ENCODE results near the gene UNC93A.

The UNC93A gene

DNA sequence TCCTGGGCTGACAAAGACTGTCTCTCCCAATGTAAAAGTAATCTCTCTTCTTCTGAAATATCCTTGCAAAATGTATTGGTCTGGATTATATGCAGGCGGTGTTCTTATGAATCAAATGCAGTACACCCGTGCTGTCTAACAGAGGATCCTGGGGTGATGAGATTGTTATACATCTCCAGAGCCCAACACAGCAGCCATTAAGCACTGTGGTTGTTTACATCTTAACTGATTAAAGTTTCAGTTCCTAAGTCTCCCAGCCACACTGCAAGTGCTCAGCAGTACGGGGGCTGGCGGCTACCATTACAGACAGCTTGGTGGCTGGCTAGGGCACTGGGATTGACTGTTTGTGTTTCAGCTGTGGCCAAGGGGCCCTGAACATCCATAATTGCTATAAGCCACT lies 7.0 kb downstream of the UNC93A start:
- no peaks in the 10 kb centered on the region for H3K27me3 ChIP-seq (ENCODE audit: control insufficient read depth, insufficient read depth, low read length)

DNA sequence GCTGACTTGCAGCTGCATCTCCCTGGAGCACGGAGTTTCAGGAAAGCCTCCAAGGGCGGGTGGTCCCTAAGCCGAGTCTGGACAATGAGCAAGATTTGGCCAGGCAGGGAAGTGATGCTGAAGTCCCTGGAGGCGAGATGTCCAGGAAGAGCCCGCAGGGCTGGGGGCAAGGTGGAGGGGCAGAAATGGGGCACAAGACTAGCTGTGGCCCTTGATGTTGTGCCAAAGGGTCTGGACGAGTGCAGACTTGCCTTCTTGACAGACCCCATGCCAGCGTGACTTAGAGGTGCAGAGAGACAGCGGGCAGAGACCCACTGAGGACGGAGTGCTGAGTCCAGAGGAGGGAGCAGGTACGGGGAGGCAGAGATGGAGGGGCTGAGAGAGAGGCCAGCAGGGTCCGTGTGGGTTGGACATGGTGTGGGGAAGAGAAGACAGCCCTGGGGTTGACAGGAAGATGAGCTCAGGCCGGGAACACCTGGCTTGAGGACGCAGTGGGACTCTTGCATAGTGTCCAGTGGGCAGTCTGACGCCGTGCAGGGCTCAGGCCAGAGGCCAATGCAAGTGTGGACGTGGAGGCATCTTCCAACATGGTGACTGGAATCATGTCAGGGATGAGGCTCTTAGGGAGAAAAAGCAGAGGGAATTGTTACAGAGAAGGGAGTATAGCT lies 8.7 kb downstream of the UNC93A start:
- Histone ChIP-seq H3K4me3 (ENCODE audit: low read depth, low read length) (no peak overlapping the region), H3K27me3 (ENCODE audit: control insufficient read depth, insufficient read depth, low read length) (no peaks in the 10 kb centered on the region), H3K4me1 (ENCODE audit: control insufficient read depth, insufficient read depth, low read length) (peaks cover 2% of the 10 kb centered on the region), H3K9ac (ENCODE audit: low read depth, low read length) (no peak overlapping the region), H3K9me3 (ENCODE audit: control insufficient read depth, insufficient read depth, low read length) (no peaks in the 10 kb centered on the region), H3K36me3 (ENCODE audit: control insufficient read depth, insufficient read depth, low read length) (no peaks in the 10 kb centered on the region)

More for the DNA sequence above, 7.0 kb downstream of the UNC93A start:
- Histone ChIP-seq H3K9ac (ENCODE audit: low read depth, low read length) (no peak overlapping the region), H3K4me1 (ENCODE audit: control insufficient read depth, insufficient read depth, low read length) (peaks cover 2% of the 10 kb centered on the region), H3K4me3 (ENCODE audit: low read depth, low read length) (no peak overlapping the region), H3K36me3 (ENCODE audit: control insufficient read depth, insufficient read depth, low read length) (no peaks in the 10 kb centered on the region), H3K9me3 (ENCODE audit: control insufficient read depth, insufficient read depth, low read length) (no peaks in the 10 kb centered on the region)

DNA sequence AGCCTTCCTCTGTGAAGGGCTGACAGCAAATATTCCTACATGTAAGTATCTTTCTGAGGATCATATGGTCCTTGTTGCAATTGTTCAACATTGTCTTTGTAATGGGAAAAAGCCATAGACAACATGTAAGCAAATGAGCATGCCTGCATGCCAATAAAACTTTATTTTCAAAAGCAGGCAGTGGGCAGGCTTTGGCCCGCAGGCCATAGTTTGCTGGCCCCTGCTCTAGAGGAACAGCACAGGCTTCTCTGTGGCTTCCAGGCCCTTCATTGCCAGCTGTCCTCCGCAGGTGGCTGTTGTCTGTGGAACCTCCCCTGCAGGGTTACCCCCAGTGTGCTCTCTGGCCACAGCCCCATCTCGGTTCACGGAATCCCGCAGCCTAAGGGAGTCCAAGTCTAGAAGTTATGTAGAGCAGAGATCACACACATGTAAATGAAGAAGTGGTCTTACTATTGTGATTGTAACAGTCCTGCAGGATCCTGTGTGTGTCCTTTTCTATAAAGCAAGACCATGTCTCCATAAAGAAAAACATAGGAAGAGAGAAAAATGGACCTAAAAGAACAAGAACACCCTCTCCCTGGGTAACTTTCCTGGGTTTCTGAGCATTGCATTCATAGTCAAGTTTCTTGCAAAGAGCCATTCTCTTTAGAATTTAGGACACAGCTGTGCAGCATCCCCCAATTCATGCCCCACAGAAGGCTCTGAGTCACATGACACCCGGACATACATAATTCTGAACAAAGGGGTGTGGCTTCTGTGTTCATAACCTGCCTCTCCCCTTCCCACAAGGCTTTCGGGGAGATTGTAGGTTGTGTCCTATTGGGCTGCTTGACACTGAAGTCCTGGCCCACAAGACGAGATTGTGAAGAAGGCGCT lies 10.0 kb downstream of the UNC93A start:
- Histone ChIP-seq H3K4me1 (ENCODE audit: control insufficient read depth, insufficient read depth, low read length) (peaks cover 2% of the 10 kb centered on the region), H3K4me3 (ENCODE audit: low read depth, low read length) (no peak overlapping the region)

DNA sequence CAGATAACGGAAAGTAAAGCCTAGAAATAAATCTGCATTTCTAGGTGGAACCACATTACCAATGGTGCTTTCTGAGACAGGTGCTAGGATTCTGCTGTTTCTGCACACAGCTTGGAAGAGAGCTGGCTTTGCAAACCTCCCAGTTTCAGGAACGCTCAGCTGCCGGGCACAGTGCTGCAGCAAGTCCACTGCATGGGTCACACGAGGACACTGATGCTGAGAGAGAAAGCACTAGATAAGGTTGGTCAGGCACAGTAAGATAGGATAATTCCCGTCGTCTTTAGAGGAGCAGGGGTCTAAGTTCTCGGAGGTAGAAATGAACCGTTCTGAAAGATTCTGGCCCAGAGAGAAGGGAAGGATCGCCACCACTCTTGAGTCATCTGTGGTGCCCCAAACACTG lies 11.0 kb downstream of the UNC93A start:
- no peaks in the 10 kb centered on the region for H3K27me3 ChIP-seq (ENCODE audit: control insufficient read depth, insufficient read depth, low read length)
- H3K4me1 ChIP-seq (ENCODE audit: control insufficient read depth, insufficient read depth, low read length): peaks cover 2% of the 10 kb centered on the region
- no peak overlapping the region for H3K4me3 ChIP-seq (ENCODE audit: low read depth, low read length)
- H3K36me3 ChIP-seq (ENCODE audit: control insufficient read depth, insufficient read depth, low read length): no peaks in the 10 kb centered on the region
- H3K9ac ChIP-seq (ENCODE audit: low read depth, low read length): no peak overlapping the region
- no peaks in the 10 kb centered on the region for H3K9me3 ChIP-seq (ENCODE audit: control insufficient read depth, insufficient read depth, low read length)

More for the DNA sequence above, 10.0 kb downstream of the UNC93A start:
- H3K9ac ChIP-seq (ENCODE audit: low read depth, low read length): no peak overlapping the region
- no peaks in the 10 kb centered on the region for H3K27me3 ChIP-seq (ENCODE audit: control insufficient read depth, insufficient read depth, low read length)
- no peaks in the 10 kb centered on the region for H3K9me3 ChIP-seq (ENCODE audit: control insufficient read depth, insufficient read depth, low read length)
- H3K36me3 ChIP-seq (ENCODE audit: control insufficient read depth, insufficient read depth, low read length): no peaks in the 10 kb centered on the region

DNA sequence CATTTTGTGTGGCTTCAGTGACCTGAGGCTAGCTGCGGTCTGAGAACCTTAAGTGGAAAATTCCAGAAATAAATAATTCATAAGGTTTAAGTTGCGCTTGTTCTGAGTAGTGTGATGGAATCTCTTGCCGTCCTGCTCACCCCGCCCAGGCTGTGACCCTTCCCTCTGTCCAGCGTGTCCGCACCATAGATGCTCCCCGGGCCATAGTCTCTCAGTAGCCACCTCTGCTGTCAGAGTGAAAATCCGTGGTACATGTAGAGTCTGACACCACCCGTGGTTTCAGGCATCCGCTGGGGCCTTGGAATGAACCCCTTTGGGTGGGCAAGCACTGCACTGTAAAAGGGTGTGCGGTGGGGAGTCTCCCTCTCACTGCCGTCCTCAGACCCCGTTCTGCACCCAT lies 11.7 kb downstream of the UNC93A start:
- H3K4me3 ChIP-seq (ENCODE audit: low read depth, low read length): no peak overlapping the region
- no peaks in the 10 kb centered on the region for H3K36me3 ChIP-seq (ENCODE audit: control insufficient read depth, insufficient read depth, low read length)
- H3K4me1 ChIP-seq (ENCODE audit: control insufficient read depth, insufficient read depth, low read length): peaks cover 2% of the 10 kb centered on the region
- no peaks in the 10 kb centered on the region for H3K27me3 ChIP-seq (ENCODE audit: control insufficient read depth, insufficient read depth, low read length)
- no peaks in the 10 kb centered on the region for H3K9me3 ChIP-seq (ENCODE audit: control insufficient read depth, insufficient read depth, low read length)
- no peak overlapping the region for H3K9ac ChIP-seq (ENCODE audit: low read depth, low read length)

DNA sequence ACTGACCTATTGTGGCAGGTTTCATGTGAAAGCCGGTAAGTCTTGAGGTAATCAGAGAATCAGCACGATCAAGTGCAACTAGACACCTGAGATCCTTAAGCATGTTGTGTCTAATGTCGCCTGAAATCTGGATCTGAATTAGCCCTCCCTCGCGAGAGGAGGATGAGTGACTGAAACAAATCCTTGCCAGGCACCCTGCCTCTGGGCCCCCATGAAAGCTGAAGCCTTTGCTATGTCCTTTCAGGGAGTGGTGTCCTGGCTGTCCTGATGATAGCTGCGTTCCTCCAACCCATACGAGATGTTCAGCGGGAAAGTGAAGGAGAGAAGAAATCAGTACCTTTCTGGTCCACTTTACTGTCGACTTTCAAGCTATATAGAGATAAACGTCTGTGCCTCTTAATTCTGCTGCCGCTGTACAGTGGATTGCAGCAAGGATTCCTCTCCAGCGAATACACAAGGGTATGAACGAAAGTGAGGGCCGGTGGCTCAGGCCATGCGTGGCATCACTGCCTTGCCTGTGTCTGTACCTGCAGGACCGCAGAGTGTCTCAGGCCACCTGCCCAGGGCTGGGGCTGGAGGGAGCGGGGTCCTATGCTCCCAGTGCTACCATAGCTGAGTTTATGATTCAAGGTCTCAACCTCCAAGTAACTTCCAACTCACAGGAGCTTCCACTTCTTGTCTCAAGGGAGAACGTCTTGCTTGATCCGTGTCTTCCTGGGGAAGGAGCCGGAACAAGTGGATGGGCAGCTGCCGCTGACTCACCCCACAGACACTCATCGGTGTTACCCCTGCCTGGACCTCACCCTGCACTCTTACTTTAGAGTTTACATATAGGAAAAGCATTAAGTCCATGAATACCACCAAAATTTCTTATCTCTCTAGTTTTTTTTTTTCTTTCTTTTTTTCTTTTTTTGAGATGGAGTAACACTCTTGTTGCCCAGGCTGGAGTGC lies 12.8 kb downstream of the UNC93A start:
- Histone ChIP-seq H3K9me3 (ENCODE audit: control insufficient read depth, insufficient read depth, low read length) (no peaks in the 10 kb centered on the region), H3K4me1 (ENCODE audit: control insufficient read depth, insufficient read depth, low read length) (peaks cover 2% of the 10 kb centered on the region)

DNA sequence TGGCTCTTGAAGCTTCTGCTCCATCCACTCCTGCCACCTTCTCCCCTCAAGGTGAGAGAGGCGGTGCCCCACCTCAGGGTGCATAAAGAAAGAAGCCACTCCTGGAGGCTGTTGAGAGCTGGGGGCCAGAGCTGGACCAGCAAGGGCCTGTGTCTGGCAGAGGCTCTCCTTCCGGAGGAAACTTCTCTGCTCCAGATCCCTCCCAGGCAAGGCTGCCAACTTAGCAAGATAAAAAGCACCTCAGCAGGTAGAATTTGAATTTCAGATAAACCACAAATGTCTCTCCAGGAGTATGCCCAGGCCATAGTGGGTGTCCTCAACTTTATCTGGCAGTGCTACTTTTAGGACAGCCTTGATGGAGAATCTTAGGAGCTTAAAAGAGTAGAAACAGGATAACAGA lies 13.8 kb downstream of the UNC93A start:
- H3K4me1 ChIP-seq (ENCODE audit: control insufficient read depth, insufficient read depth, low read length): peaks cover 2% of the 10 kb centered on the region
- no peak overlapping the region for H3K9ac ChIP-seq (ENCODE audit: low read depth, low read length)
- no peak overlapping the region for H3K4me3 ChIP-seq (ENCODE audit: low read depth, low read length)
- no peaks in the 10 kb centered on the region for H3K27me3 ChIP-seq (ENCODE audit: control insufficient read depth, insufficient read depth, low read length)
- H3K9me3 ChIP-seq (ENCODE audit: control insufficient read depth, insufficient read depth, low read length): no peaks in the 10 kb centered on the region
- no peaks in the 10 kb centered on the region for H3K36me3 ChIP-seq (ENCODE audit: control insufficient read depth, insufficient read depth, low read length)

More for the DNA sequence above, 12.8 kb downstream of the UNC93A start:
- no peaks in the 10 kb centered on the region for H3K27me3 ChIP-seq (ENCODE audit: control insufficient read depth, insufficient read depth, low read length)
- H3K4me3 ChIP-seq (ENCODE audit: low read depth, low read length): no peak overlapping the region
- no peak overlapping the region for H3K9ac ChIP-seq (ENCODE audit: low read depth, low read length)
- no peaks in the 10 kb centered on the region for H3K36me3 ChIP-seq (ENCODE audit: control insufficient read depth, insufficient read depth, low read length)

DNA sequence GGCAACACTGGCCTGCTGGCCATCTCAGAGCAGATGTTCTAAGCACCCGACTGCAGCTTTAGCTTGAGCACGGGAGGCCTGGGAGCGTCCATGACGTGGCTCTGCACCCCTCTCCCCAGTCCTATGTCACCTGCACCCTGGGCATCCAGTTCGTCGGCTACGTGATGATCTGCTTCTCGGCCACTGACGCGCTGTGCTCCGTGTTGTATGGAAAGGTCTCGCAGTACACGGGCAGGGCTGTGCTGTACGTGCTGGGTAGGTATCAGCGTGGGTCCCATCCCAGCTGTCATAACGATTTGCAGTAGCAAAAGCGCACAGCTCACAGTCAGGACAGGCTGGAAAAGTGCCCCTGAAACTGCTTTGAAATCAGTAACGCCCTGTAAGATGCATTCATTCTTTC lies 14.7 kb downstream of the UNC93A start:
- H3K4me3 ChIP-seq (ENCODE audit: low read depth, low read length): no peak overlapping the region
- H3K9ac ChIP-seq (ENCODE audit: low read depth, low read length): no peak overlapping the region
- H3K9me3 ChIP-seq (ENCODE audit: control insufficient read depth, insufficient read depth, low read length): no peaks in the 10 kb centered on the region
- H3K4me1 ChIP-seq (ENCODE audit: control insufficient read depth, insufficient read depth, low read length): peaks cover 2% of the 10 kb centered on the region
- no peaks in the 10 kb centered on the region for H3K36me3 ChIP-seq (ENCODE audit: control insufficient read depth, insufficient read depth, low read length)
- H3K27me3 ChIP-seq (ENCODE audit: control insufficient read depth, insufficient read depth, low read length): no peaks in the 10 kb centered on the region

DNA sequence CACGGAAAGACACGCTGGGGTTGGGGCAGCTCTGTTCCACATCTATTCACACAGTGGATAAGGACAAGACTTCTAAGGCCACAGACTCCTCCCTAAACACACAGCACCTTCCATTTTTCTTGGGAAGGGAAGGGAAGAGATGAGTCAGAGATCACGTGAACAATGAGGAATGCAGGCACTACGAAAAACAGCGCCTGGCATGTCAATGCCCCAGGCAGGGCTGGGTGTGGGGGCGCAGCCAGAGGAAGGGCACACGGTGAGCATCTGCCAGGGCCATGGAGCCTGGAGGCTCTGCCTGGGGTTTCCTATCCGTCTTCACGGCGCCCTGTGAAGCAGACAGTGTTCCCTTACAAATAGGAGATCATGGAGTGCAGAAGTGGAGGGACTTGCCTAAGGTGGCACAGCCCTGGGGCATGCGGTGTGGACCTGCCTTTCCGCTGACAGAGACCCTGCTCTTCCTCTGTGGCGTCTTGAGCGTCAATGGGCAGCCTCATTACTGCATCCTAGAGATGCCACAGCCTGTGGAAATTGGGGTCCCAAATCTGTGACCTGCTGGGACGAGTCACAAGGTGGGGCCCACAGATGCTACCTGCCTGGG lies 15.4 kb downstream of the UNC93A start:
- Histone ChIP-seq H3K36me3 (ENCODE audit: control insufficient read depth, insufficient read depth, low read length) (no peaks in the 10 kb centered on the region), H3K9ac (ENCODE audit: low read depth, low read length) (no peak overlapping the region), H3K4me3 (ENCODE audit: low read depth, low read length) (no peak overlapping the region), H3K4me1 (ENCODE audit: control insufficient read depth, insufficient read depth, low read length) (no peaks in the 10 kb centered on the region), H3K27me3 (ENCODE audit: control insufficient read depth, insufficient read depth, low read length) (no peaks in the 10 kb centered on the region), H3K9me3 (ENCODE audit: control insufficient read depth, insufficient read depth, low read length) (no peaks in the 10 kb centered on the region)

DNA sequence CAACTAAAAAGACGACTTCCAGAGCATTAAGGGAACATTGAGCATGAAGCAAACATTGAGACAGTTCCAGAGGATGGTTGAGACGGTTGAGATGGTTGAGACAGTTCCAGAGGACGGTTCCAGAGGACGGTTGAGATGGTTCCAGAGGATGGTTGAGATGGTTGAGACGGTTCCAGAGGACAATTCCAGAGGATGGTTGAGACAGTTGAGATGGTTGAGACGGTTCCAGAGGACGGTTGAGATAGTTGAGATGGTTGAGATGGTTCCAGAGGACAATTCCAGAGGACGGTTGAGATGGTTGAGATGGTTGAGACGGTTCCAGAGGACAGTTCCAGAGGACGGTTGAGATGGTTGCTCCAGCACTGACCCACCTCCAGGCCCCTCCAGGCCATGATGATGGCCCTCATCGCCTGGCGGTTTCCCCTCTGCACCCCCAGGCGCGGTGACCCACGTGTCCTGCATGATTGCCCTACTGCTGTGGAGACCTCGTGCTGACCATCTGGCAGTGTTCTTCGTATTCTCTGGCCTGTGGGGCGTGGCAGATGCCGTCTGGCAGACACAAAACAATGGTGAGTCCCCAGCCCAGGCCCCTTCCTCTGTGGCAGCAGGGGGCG lies 16.3 kb downstream of the UNC93A start:
- no peaks in the 10 kb centered on the region for H3K9me3 ChIP-seq (ENCODE audit: control insufficient read depth, insufficient read depth, low read length)
- H3K27me3 ChIP-seq (ENCODE audit: control insufficient read depth, insufficient read depth, low read length): no peaks in the 10 kb centered on the region
- H3K9ac ChIP-seq (ENCODE audit: low read depth, low read length): no peak overlapping the region
- H3K4me1 ChIP-seq (ENCODE audit: control insufficient read depth, insufficient read depth, low read length): no peaks in the 10 kb centered on the region
- no peaks in the 10 kb centered on the region for H3K36me3 ChIP-seq (ENCODE audit: control insufficient read depth, insufficient read depth, low read length)
- no peak overlapping the region for H3K4me3 ChIP-seq (ENCODE audit: low read depth, low read length)

DNA sequence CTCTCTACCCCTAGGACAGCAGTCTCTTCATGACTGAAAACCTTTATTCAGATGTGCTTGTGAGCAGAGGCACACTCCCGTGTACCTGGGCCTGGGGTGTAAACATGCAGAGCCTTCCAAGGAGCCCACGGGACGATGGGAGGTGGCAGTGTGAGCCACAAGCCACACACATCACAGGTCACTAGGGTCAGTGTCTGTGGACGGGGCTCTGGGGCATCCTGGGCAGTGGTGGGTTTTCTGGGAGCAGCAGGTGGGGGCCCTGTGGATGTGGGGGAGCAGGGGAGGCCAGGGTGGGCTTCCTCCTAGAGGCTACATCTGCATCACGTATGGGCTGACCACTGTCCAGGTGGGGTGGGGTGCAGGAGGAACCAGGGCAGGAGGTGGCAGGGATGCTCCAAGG lies 17.1 kb downstream of the UNC93A start:
- Histone ChIP-seq H3K9me3 (ENCODE audit: control insufficient read depth, insufficient read depth, low read length) (no peaks in the 10 kb centered on the region), H3K36me3 (ENCODE audit: control insufficient read depth, insufficient read depth, low read length) (no peaks in the 10 kb centered on the region), H3K4me1 (ENCODE audit: control insufficient read depth, insufficient read depth, low read length) (no peaks in the 10 kb centered on the region), H3K4me3 (ENCODE audit: low read depth, low read length) (no peak overlapping the region), H3K9ac (ENCODE audit: low read depth, low read length) (no peak overlapping the region), H3K27me3 (ENCODE audit: control insufficient read depth, insufficient read depth, low read length) (no peaks in the 10 kb centered on the region)

Data from iPS-15b (cell line).